Spleen (tissue), 11 donors: ENCODE results near the gene GCLM. TPM values are rescaled to one million over a fixed set of nuclear protein-coding genes. Genes with fewer than 3 reads are reported as not detected.
A peak's percentile ranks its signal among the peaks of the same experiment; 100 is the strongest.

Source experiments
- DNase-seq: peaks from one replicate; pipeline ENCODE4 v3.0.0-alpha.2; 2020
- H3K27ac ChIP-seq, 8 donors: fragments of 200-600 bp; sonication (generic) in 7 of 8; 1 replicate in 4 of 8; 2 replicates in 4 of 8; pipeline versions ENCODE4 v1.5.0 to v1.8.0; 2016 to 2021; ENCODE audit warnings: inconsistent platforms in 4 of 8, mild to moderate bottlenecking in 4 of 8, moderate library complexity in 1 of 8
- H3K27me3 ChIP-seq, 7 donors: fragments of 200-600 bp; sonication (generic) in 6 of 7; replicated peaks in 1 of 7; 1 replicate in 4 of 7; 2 replicates in 3 of 7; pipeline versions ENCODE4 v1.5.0 to v1.8.0; 2016 to 2021; ENCODE audit warnings: inconsistent platforms in 3 of 7, mild to moderate bottlenecking in 1 of 7
- H3K36me3 ChIP-seq, 6 donors: fragments of 200-600 bp; sonication (generic) in 5 of 6; 1 replicate in 4 of 6; 2 replicates in 2 of 6; pipeline versions ENCODE4 v1.5.0 to v1.8.0; 2016 to 2021; ENCODE audit warnings: inconsistent platforms in 2 of 6
- H3K4me1 ChIP-seq, 6 donors: fragments of 200-600 bp; sonication (generic) in 5 of 6; 1 replicate in 3 of 6; 2 replicates in 3 of 6; pipeline versions ENCODE4 v1.5.0 to v1.8.0; 2016 to 2021; ENCODE audit warnings: inconsistent platforms in 3 of 6
- H3K4me3 ChIP-seq, 8 donors: fragments of 200-600 bp; sonication (generic) in 7 of 8; 1 replicate in 4 of 8; 2 replicates in 4 of 8; pipeline versions ENCODE4 v1.5.0 to v1.8.0; 2016 to 2021; ENCODE audit warnings: inconsistent platforms in 4 of 8, mild to moderate bottlenecking in 4 of 8, moderate library complexity in 2 of 8
- H3K9me3 ChIP-seq, 8 donors: fragments of 200-600 bp; sonication (generic) in 7 of 8; 1 replicate in 4 of 8; 2 replicates in 4 of 8; pipeline versions ENCODE4 v1.5.0 to v1.8.0; 2016 to 2021; ENCODE audit warnings: inconsistent platforms in 4 of 8
- POLR2A ChIP-seq, 3 donors: fragments of 450-650 bp; IDR thresholded peaks; one replicate each; pipeline ENCODE4 v1.5.1; 2017; ENCODE audit warnings: antibody characterized with exemption in 3 of 3, mild to moderate bottlenecking in 1 of 3
- POLR2AphosphoS5 ChIP-seq, 3 donors: sonication (generic); formaldehyde crosslinking; IDR thresholded peaks; one replicate each; pipeline ENCODE4 v1.5.1; 2017; ENCODE audit warnings: antibody characterized with exemption in 3 of 3
- WGBS, 5 donors: extraction: QIAGEN DNeasy Blood & Tissue Kit in 3 of 5; methylation state at CpG; one replicate each; pipeline versions ENCODE4 v1.1.5 to v1.1.7; 2013 to 2018; 5-methylcytosine and 5-hydroxymethylcytosine counted together
- intact Hi-C: fragments of 100-400 bp; cut with DNase I; formaldehyde crosslinking; loops from one replicate; pipeline ENCODE4 v1.15.0; 2023; ENCODE audit warnings: low total_unique reads
- polyA plus RNA-seq, 3 donors: library from polyadenylated mRNA; stranded (reverse); fragments of 200-250 nt; gene quantifications; one replicate each; pipeline ENCODE4 v1.2.1, GENCODE V29; 2013
- total RNA-seq, 7 donors: library from RNA; depleted of rRNA in 3 of 7; stranded (reverse); fragments of >200 nt in 3 of 7; fragmentation: NEBNext Ultra II Directional in 4 of 7; extraction: Animal tissue kit (Norgen Biotek cat#: 25700) in 4 of 7; gene quantifications; one replicate each; pipeline versions ENCODE4 v1.1.0 to v1.2.1, GENCODE V29; 2016 to 2021
- TF ChIP-seq, protein P1 (sequence below), 11 experiments: fragments of 200-600 bp in 7 of 11; fragments of 450-650 bp in 4 of 11; sonication (generic) in 4 of 11; IDR thresholded peaks in 8 of 11; conservative IDR thresholded peaks in 3 of 11; 1 replicate in 7 of 11; 2 replicates in 4 of 11; pipeline versions ENCODE4 v1.4.0 to v1.8.0; 2016 to 2021; ENCODE audit warnings: antibody characterized with exemption in 11 of 11, inconsistent platforms in 4 of 11, mild to moderate bottlenecking in 1 of 11
- donor health status: healthy with polysubstance abuse.
- donor health status: DM: no; HTN: no; CAD: no; lungs with moderate emphysema.
- donor health status: DM: no; HTN: no; CAD: no.
- donor health status: Bipolar disorder and iron deficiency.
- donor health status: healthy.
- donor health status: DM: no; HTN: no; CAD: no.
- donor health status: DM: yes; HTN: yes; CAD: no.

GCLM gene
- total and polyA plus RNA-seq, 10 donors, result 3.6 to 23.3 (median 17.2) TPM

- Histone ChIP-seq H3K4me3 (no peak overlapping the region), H3K4me1 (peaks cover 8 to 43% (median 25%) of the 10 kb centered on the region in 6 donors), H3K9me3 (no peaks in the 10 kb centered on the region), H3K27ac (no peak overlapping the region), H3K27me3 (no peaks in the 10 kb centered on the region), H3K36me3 (no peaks in the 10 kb centered on the region)
- TF ChIP-seq, protein P1, sequence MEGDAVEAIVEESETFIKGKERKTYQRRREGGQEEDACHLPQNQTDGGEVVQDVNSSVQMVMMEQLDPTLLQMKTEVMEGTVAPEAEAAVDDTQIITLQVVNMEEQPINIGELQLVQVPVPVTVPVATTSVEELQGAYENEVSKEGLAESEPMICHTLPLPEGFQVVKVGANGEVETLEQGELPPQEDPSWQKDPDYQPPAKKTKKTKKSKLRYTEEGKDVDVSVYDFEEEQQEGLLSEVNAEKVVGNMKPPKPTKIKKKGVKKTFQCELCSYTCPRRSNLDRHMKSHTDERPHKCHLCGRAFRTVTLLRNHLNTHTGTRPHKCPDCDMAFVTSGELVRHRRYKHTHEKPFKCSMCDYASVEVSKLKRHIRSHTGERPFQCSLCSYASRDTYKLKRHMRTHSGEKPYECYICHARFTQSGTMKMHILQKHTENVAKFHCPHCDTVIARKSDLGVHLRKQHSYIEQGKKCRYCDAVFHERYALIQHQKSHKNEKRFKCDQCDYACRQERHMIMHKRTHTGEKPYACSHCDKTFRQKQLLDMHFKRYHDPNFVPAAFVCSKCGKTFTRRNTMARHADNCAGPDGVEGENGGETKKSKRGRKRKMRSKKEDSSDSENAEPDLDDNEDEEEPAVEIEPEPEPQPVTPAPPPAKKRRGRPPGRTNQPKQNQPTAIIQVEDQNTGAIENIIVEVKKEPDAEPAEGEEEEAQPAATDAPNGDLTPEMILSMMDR (IDR thresholded peaks at IDR 0.05 in 8 of 11, conservative IDR thresholded peaks at IDR 0.05 in 3 of 11), result no peak
- TF ChIP-seq POLR2A (IDR thresholded peaks at IDR 0.05) (no peak), POLR2AphosphoS5 (IDR thresholded peaks at IDR 0.05) (no peak)
- no peak for DNase-seq
- intact Hi-C loops, result loop anchor here (10.0 kb wide), 1 partner anchor 208 kb away; no protein-coding TSS in a partner anchor
- WGBS, 5 donors, result 79 to 93% (median 83%) methylated on average over 5 of the region's 5 CpGs
Measured at GRCh38 chr1:93842750-93843500, 66.3 kb downstream of the GCLM start.

GRCh38 chr1:93841771-93842170 lies 67.5 kb downstream of the GCLM start:
- Histone ChIP-seq H3K4me3 (no peak overlapping the region), H3K4me1 (peaks cover 8 to 41% (median 25%) of the 10 kb centered on the region in 6 donors), H3K27ac (no peak overlapping the region), H3K9me3 (no peaks in the 10 kb centered on the region), H3K36me3 (no peaks in the 10 kb centered on the region), H3K27me3 (no peaks in the 10 kb centered on the region)
- TF ChIP-seq POLR2AphosphoS5 (IDR thresholded peaks at IDR 0.05) (no peak), POLR2A (IDR thresholded peaks at IDR 0.05) (no peak)
- TF ChIP-seq, protein P1 (IDR thresholded peaks at IDR 0.05 in 8 of 11, conservative IDR thresholded peaks at IDR 0.05 in 3 of 11), result no peak
- WGBS, 5 donors, result 95 to 98% (median 97%) methylated on average over 3 of the region's 3 CpGs
- intact Hi-C loops, result loop anchor here (10.0 kb wide), 1 partner anchor 207 kb away; no protein-coding TSS in a partner anchor
- no peak for DNase-seq

DNA sequence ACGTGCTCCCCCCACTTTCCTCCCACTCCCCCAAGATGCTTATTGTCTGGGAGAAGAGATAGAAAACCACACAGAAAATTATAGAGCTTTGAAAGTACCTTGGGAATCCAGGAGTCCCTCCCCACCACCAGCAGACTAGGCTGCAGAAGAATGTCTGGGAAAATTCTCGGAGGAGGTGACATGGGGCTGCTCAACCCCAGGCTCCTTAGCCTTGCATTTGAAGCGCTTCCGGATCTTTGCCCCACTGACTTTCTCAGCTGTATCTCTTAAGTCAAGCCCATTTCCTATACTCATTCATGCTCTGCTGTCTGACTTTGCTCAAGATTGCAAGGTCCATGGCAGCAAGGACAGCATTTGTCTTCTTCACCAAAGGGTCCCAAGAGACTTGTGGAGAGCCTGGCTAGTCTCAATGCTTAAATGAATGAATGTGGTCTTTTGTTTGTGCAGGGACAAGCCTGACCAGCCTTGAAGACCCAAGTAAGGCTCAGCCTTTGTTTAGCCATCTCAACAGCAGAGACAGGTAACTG lies 68.2 kb downstream of the GCLM start:
- H3K27me3 ChIP-seq, result no peaks in the 10 kb centered on the region
- H3K9me3 ChIP-seq, result no peaks in the 10 kb centered on the region
- no peak for DNase-seq
- TF ChIP-seq POLR2AphosphoS5 (IDR thresholded peaks at IDR 0.05) (no peak), POLR2A (IDR thresholded peaks at IDR 0.05) (no peak)
- TF ChIP-seq, protein P1 (IDR thresholded peaks at IDR 0.05 in 8 of 11, conservative IDR thresholded peaks at IDR 0.05 in 3 of 11), result no peak
- WGBS, 5 donors, result 86 to 99% (median 90%) methylated on average over 4 of the region's 4 CpGs
- H3K4me1 ChIP-seq, result peaks cover 8 to 39% (median 24%) of the 10 kb centered on the region in 6 donors
- intact Hi-C loops, result loop anchor here (10.0 kb wide), 1 partner anchor 206 kb away; no protein-coding TSS in a partner anchor
- no peak overlapping the region for H3K27ac ChIP-seq
- H3K4me3 ChIP-seq, result no peak overlapping the region
- no peaks in the 10 kb centered on the region for H3K36me3 ChIP-seq

DNA sequence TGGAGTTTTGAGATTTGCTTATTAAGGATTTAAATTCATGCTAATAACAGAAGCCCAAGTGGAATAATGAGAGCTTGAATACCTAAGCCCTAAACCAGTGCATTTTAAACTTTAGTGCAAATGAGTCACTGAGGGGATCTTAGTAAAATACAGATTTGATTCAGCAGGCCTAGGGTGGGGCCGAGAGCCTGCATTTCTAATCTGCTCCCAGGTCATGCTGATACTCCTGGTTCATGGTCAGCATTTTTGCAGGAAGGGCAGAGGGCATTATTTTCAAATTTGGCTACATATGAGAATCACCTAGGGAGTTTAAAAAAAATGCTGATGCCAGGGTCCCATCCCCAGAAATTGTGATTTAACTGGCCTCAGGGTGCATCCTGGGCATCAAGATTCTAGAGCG lies 69.5 kb downstream of the GCLM start:
- no peaks in the 10 kb centered on the region for H3K9me3 ChIP-seq
- no peaks in the 10 kb centered on the region for H3K36me3 ChIP-seq
- H3K27me3 ChIP-seq, result no peaks in the 10 kb centered on the region
- peak overlapping the region in 1 of 8 donors; percentile 22 for H3K27ac ChIP-seq
- peaks cover 0 to 27% (median 13%) of the 10 kb centered on the region in 6 donors for H3K4me1 ChIP-seq
- H3K4me3 ChIP-seq, result no peak overlapping the region
- intact Hi-C loops, result loop anchor here (10.0 kb wide), 1 partner anchor 205 kb away; no protein-coding TSS in a partner anchor
- no peak for TF ChIP-seq POLR2AphosphoS5 (IDR thresholded peaks at IDR 0.05)
- TF ChIP-seq POLR2A (IDR thresholded peaks at IDR 0.05), result no peak
- TF ChIP-seq, protein P1 (IDR thresholded peaks at IDR 0.05 in 8 of 11, conservative IDR thresholded peaks at IDR 0.05 in 3 of 11), result no peak
- DNase-seq, result no peak
- WGBS, 5 donors, result 74 to 90% (median 79%) methylated on average over 2 of the region's 2 CpGs
